Neuron (in vitro differentiated cells): Measurements from ENCODE around the gene MED29.
"Not testable (repeated sequence)": the region's sequence is repeated elsewhere in the genome, so short reads cannot be mapped to it uniquely, and the experiment has no call there.

Experiments
- H2AFZ ChIP-seq: one replicate; pipeline ENCODE4 v1.6.1; 2013; ENCODE audit warnings: low read depth, mild to moderate bottlenecking, inconsistent platforms, low read length, moderate library complexity
- H3K27me3 ChIP-seq: one replicate; pipeline ENCODE4 v1.6.1; 2013; ENCODE audit warnings: low read length; ENCODE audit not compliant: insufficient read depth
- H3K36me3 ChIP-seq: one replicate; pipeline ENCODE4 v1.6.1; 2013; ENCODE audit warnings: low read length; ENCODE audit not compliant: insufficient read depth
- H3K4me1 ChIP-seq: one replicate; pipeline ENCODE4 v1.6.1; 2013; ENCODE audit warnings: low read length; ENCODE audit not compliant: insufficient read depth
- H3K4me3 ChIP-seq: 2 replicates; pipeline ENCODE4 v1.5.1; 2013; ENCODE audit warnings: mild to moderate bottlenecking, low read length, moderate library complexity
- H3K9me3 ChIP-seq: one replicate; pipeline ENCODE4 v1.6.1; 2013; ENCODE audit warnings: low read length

The MED29 gene

GRCh38 chr19:39379366-39379765 is 11.8 kb upstream of the MED29 start:
- H3K27me3 ChIP-seq, H3K4me3 ChIP-seq, H3K4me1 ChIP-seq, H2AFZ ChIP-seq, H3K9me3 ChIP-seq: not testable (repeated sequence)
- peaks cover 91% of the 10 kb centered on the region for H3K36me3 ChIP-seq

GRCh38 chr19:39379865-39380396 is 11.2 kb upstream of the MED29 start:
- Histone ChIP-seq H2AFZ (no peak overlapping the region), H3K9me3 (no peaks in the 10 kb centered on the region), H3K4me1 (no peaks in the 10 kb centered on the region), H3K27me3 (no peaks in the 10 kb centered on the region), H3K36me3 (peaks cover 94% of the 10 kb centered on the region), H3K4me3 (no peak overlapping the region)

- no peak overlapping the region for H2AFZ ChIP-seq
- H3K36me3 ChIP-seq: peaks cover 94% of the 10 kb centered on the region
- no peaks in the 10 kb centered on the region for H3K9me3 ChIP-seq
- no peaks in the 10 kb centered on the region for H3K27me3 ChIP-seq
- H3K4me3 ChIP-seq: no peak overlapping the region
- no peaks in the 10 kb centered on the region for H3K4me1 ChIP-seq
These were observed 10.4 kb upstream of the MED29 start for GRCh38 chr19:39380521-39381502.

- Histone ChIP-seq H3K9me3 (no peaks in the 10 kb centered on the region), H3K4me3 (no peak overlapping the region), H2AFZ (no peak overlapping the region), H3K36me3 (peaks cover 94% of the 10 kb centered on the region), H3K4me1 (no peaks in the 10 kb centered on the region), H3K27me3 (no peaks in the 10 kb centered on the region)
These were observed 9.1 kb upstream of the MED29 start for GRCh38 chr19:39381910-39382611.

GRCh38 chr19:39382991-39383828 is 8.0 kb upstream of the MED29 start:
- Histone ChIP-seq H3K4me3 (no peak overlapping the region), H3K36me3 (peaks cover 94% of the 10 kb centered on the region), H3K9me3 (no peaks in the 10 kb centered on the region), H3K4me1 (no peaks in the 10 kb centered on the region), H2AFZ (no peak overlapping the region), H3K27me3 (no peaks in the 10 kb centered on the region)

- Histone ChIP-seq H3K36me3 (peaks cover 94% of the 10 kb centered on the region), H3K27me3 (no peaks in the 10 kb centered on the region), H3K4me1 (peaks cover 6% of the 10 kb centered on the region), H2AFZ (no peak overlapping the region), H3K4me3 (no peak overlapping the region), H3K9me3 (no peaks in the 10 kb centered on the region)
These were observed 6.2 kb upstream of the MED29 start for GRCh38 chr19:39384839-39385568.

- H3K4me1 ChIP-seq: peaks cover 9% of the 10 kb centered on the region
- H2AFZ ChIP-seq: no peak overlapping the region
- H3K9me3 ChIP-seq: no peaks in the 10 kb centered on the region
- peaks cover 86% of the 10 kb centered on the region for H3K36me3 ChIP-seq
- no peak overlapping the region for H3K4me3 ChIP-seq
- H3K27me3 ChIP-seq: no peaks in the 10 kb centered on the region
These were observed 5.4 kb upstream of the MED29 start for GRCh38 chr19:39385629-39386411.

- H2AFZ ChIP-seq: no peak overlapping the region
- peaks cover 9% of the 10 kb centered on the region for H3K4me1 ChIP-seq
- H3K36me3 ChIP-seq: peaks cover 78% of the 10 kb centered on the region
- H3K27me3 ChIP-seq: no peaks in the 10 kb centered on the region
- no peaks in the 10 kb centered on the region for H3K9me3 ChIP-seq
- H3K4me3 ChIP-seq: no peak overlapping the region
These were observed 4.6 kb upstream of the MED29 start for GRCh38 chr19:39386557-39386956.

GRCh38 chr19:39388657-39389056 is 2.5 kb upstream of the MED29 start:
- Histone ChIP-seq H3K4me3 (no peak overlapping the region), H3K36me3 (peaks cover 63% of the 10 kb centered on the region), H3K4me1 (peaks cover 15% of the 10 kb centered on the region), H3K27me3 (no peaks in the 10 kb centered on the region), H3K9me3 (no peaks in the 10 kb centered on the region), H2AFZ (no peak overlapping the region)

- peaks cover 57% of the 10 kb centered on the region for H3K36me3 ChIP-seq
These were observed 1.4 kb upstream of the MED29 start for GRCh38 chr19:39389631-39390414.

GRCh38 chr19:39390451-39390750 is 777 bp upstream of the MED29 start:
- H2AFZ ChIP-seq: peak overlapping the region; percentile 16
- peaks cover 53% of the 10 kb centered on the region for H3K36me3 ChIP-seq
- H3K27me3 ChIP-seq: no peaks in the 10 kb centered on the region
- H3K9me3 ChIP-seq: no peaks in the 10 kb centered on the region
- peak overlapping the region; percentile 77 for H3K4me3 ChIP-seq
- peaks cover 15% of the 10 kb centered on the region for H3K4me1 ChIP-seq

More at GRCh38 chr19:39389631-39390414, 1.4 kb upstream of the MED29 start:
- Histone ChIP-seq H2AFZ (no peak overlapping the region), H3K4me1 (peaks cover 15% of the 10 kb centered on the region), H3K27me3 (no peaks in the 10 kb centered on the region), H3K9me3 (no peaks in the 10 kb centered on the region), H3K4me3 (peak overlapping the region; percentile 77)
